HCT116 (cell line): Measurements from ENCODE around the gene MRPL42.

ENCODE experiments used
- ATF3 ChIP-seq: IDR thresholded peaks from 2 replicates; pipeline ENCODE4 v1.6.1; 2012
- CEBPB ChIP-seq: IDR thresholded peaks from 2 replicates; pipeline ENCODE4 v1.6.1; 2012; ENCODE audit warnings: low read depth
- CTCF ChIP-seq, 3 experiments: fragments of 200-600 bp in 1 of 3; sonication (generic) in 1 of 3; IDR thresholded peaks in 2 of 3; conservative IDR thresholded peaks in 1 of 3; 2 replicates each; pipeline ENCODE4 v1.5.1; 2012 to 2017; ENCODE audit warnings: low read depth in 2 of 3, low read length in 2 of 3, antibody characterized with exemption in 1 of 3, borderline replicate concordance in 1 of 3, control low read depth in 1 of 3, mild to moderate bottlenecking in 1 of 3, mixed read lengths in 1 of 3, mixed run types in 1 of 3, moderate library complexity in 1 of 3; ENCODE audit not compliant: insufficient read depth in 1 of 3
- EGR1 ChIP-seq: IDR thresholded peaks from 2 replicates; pipeline ENCODE4 v1.6.1; 2012; ENCODE audit warnings: low read depth
- ELF1 ChIP-seq: IDR thresholded peaks from 2 replicates; pipeline ENCODE4 v1.6.1; 2012; ENCODE audit warnings: low read depth, borderline replicate concordance
- EZH2 ChIP-seq: fragments of 200-600 bp; sonication (generic); IDR thresholded peaks from 2 replicates; pipeline ENCODE4 v1.6.1; 2017; ENCODE audit warnings: antibody characterized with exemption, mixed run types
- EZH2phosphoT487 ChIP-seq: fragments of 200-600 bp; IDR thresholded peaks from 2 replicates; pipeline ENCODE4 v1.6.1; 2018; ENCODE audit warnings: antibody characterized with exemption, borderline replicate concordance
- POLR2A ChIP-seq: IDR thresholded peaks from 2 replicates; pipeline ENCODE4 v1.7.0; 2011; ENCODE audit warnings: borderline replicate concordance; ENCODE audit not compliant: insufficient read depth, insufficient read length; ENCODE audit errors: extremely low read depth
- SP1 ChIP-seq: IDR thresholded peaks from 2 replicates; pipeline ENCODE4 v1.6.1; 2012; ENCODE audit warnings: low read depth
- YY1 ChIP-seq: IDR thresholded peaks from 2 replicates; pipeline ENCODE4 v1.6.1; 2011; ENCODE audit warnings: low read length, low read depth, moderate library complexity, mild to moderate bottlenecking; ENCODE audit not compliant: insufficient replicate concordance; ENCODE audit errors: extremely low read depth
- ZNF274 ChIP-seq: fragments of 200-500 bp; sonication (Bioruptor generic); IDR thresholded peaks from 2 replicates; pipeline ENCODE4 v1.6.1; 2014; ENCODE audit warnings: mild to moderate bottlenecking, low read depth, low read length, inconsistent platforms

GRCh38 chr12:93442411-93443340 is 24.6 kb upstream of the MRPL42 start:
- TF ChIP-seq CTCF (IDR thresholded peaks at IDR 0.05 in 2 of 3, conservative IDR thresholded peaks at IDR 0.05 in 1 of 3; ENCODE audit: borderline replicate concordance in 1 of 3, insufficient read depth in 1 of 3, low read depth in 2 of 3, low read length in 2 of 3), result no peak
- TF ChIP-seq YY1, result no peak
- no peak for TF ChIP-seq SP1
- TF ChIP-seq ATF3, result no peak
- TF ChIP-seq CEBPB, result no peak
- no peak for TF ChIP-seq POLR2A
- TF ChIP-seq ZNF274, result no peak
- no peak for TF ChIP-seq EZH2
- no peak for TF ChIP-seq EZH2phosphoT487
- TF ChIP-seq ELF1, result no peak
- no peak for TF ChIP-seq EGR1
